Astrocyte (in vitro differentiated cells and primary cell): ENCODE data around the gene ACSL4.

Experiments used
- CTCF ChIP-seq: IDR thresholded peaks from 2 replicates; pipeline ENCODE4 v1.5.1; 2011; ENCODE audit warnings: low read depth, mild to moderate bottlenecking, inconsistent platforms, low read length, moderate library complexity; ENCODE audit not compliant: insufficient read depth
- EZH2 ChIP-seq: IDR thresholded peaks from 2 replicates; pipeline ENCODE4 v1.6.1; 2012; ENCODE audit warnings: mild to moderate bottlenecking, low read length, inconsistent platforms; ENCODE audit not compliant: insufficient read depth

GRCh38 chrX:109770780-109771179 is 37.7 kb upstream of the ACSL4 start:
- TF ChIP-seq CTCF (no peak), EZH2 (no peak)
